HG02759 (cell line): ENCODE measurements around the gene STX5.
A peak's percentile ranks its signal among the peaks of the same experiment; 100 is the strongest.
"Not testable (repeated sequence)": the region's sequence is repeated elsewhere in the genome, so short reads cannot be mapped to it uniquely, and the experiment has no call there.

ENCODE experiments used
- ATAC-seq: cut with Tn5 transposase; IDR thresholded peaks from one replicate; pipeline ENCODE4 v1.9.1; 2021; ENCODE audit warnings: mild to moderate bottlenecking, moderate library complexity; ENCODE audit not compliant: unreplicated experiment

STX5 gene

DNA sequence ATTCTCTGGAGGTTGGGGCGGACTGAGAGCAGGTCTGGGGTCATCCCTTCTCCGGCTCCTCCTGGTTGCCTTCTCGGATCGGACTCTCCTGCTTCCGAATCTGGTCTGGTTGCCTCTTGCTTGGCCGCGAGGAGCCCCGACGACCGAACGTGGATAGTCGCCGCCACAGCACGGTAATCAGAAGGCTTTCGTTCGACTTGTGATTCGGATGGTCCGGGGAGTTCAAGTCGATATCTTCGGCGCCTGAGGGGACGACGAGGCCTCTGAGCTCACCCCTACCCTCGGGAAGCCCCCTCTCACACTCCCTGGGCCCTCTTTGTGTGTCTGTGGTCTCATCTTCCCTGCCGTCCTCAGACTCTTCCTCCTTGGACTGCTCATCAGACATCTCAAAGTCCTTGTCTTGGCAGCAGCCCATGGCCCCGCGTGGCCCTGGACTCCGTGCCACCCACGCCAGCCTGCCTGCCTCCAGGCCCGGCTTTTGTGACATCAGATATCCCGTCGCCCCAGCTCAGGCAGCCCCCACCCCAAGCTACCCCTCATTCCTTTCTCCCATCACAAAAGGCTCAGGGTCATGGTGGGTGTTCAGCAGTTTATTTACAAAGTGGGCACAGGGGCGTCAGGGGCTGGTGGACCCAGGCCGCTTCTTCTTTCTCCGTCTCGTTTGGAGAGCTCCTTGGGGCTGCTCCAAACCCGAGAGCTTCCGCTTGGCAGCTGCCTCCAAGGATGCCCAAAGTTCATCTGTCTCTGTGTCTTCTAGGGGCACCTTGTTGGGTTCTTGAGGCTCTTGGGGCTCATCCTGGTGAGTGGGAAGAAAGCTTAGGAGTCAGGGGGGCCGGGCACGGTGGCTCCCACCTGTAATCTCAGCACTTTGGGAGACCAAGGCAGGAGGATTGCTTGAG, 734 bp upstream of the STX5 start, which contains the start of gene TEX54:
TSS of gene TEX54 (minus strand) at position 506 of the 899 bp plus-strand sequence.
- peak; percentile 5 for ATAC-seq

DNA sequence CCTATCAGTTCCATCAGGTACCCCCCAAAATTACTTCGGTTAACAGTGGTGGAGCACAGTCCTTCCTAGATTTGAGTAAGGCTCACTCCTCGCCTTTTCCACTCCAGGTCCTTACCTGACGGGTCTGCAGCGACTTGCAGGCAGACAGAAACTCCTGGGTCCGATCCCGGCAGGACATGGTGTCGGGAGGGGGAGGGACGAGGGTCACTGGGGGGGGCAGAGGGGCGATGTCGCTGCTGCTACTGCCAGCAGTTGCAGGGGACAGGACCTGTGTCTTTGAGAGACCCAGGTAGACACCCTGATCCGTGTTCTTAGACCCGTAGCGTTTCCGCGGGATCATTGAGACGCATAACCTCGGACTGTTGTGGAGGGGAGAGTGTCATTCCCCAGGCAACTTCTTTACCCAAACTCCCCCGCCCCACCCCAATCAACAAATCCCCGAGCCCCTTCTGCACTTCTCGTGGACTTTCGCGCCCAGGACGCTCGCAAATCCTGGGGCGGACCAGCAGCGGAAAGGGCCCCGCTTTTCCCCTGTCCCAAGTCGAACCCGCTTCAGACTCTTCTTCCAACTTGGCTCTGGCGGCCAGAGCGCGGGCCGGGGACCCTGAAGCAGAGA, 839 bp downstream of the STX5 start:
- peak; percentile 15 for ATAC-seq

GRCh38 chr11:62828130-62828529, 3.7 kb downstream of the STX5 start:
- not testable (repeated sequence) for ATAC-seq

DNA sequence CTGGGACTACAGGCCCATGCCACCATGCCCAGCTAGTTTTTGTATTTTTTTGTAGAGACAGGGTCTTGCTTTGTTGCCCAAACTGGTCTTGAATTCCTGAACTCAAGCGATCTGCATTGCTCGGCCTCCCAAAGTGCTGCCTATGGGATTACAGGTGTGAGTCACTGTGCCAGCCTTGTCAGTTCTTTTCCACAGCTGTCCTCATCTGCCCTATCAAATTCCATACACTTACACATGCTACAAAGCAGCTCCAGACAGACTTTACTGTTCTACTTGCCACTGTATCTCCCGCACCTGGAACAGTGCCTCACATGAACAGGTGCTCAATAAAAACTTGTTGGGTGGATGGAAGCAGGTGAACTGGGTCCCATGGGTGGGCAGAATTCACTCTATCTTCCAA, 8.2 kb downstream of the STX5 start:
- ATAC-seq = no peak

- ATAC-seq = no peak
Observed at GRCh38 chr11:62817129-62817528, 14.7 kb downstream of the STX5 start.

DNA sequence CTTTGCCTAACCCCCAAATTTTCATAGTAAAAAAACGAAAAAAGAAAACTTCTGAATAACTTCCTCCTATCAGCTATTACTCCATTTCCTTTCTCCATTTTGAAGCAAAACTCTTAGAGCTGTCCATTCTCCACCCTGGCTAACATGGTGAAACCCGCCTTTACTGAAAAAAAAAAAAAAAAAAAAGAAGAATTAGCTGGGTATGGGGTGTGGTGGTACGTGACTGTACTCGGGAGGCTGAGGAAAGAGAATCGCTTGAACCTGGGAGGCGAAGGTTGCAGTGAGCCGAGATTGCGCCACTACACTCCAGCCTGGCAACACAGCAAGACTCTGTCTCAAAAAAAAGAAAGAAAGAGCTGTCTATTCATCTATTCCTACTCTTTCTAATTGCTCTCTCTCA, 15.3 kb downstream of the STX5 start:
- no peak for ATAC-seq

DNA sequence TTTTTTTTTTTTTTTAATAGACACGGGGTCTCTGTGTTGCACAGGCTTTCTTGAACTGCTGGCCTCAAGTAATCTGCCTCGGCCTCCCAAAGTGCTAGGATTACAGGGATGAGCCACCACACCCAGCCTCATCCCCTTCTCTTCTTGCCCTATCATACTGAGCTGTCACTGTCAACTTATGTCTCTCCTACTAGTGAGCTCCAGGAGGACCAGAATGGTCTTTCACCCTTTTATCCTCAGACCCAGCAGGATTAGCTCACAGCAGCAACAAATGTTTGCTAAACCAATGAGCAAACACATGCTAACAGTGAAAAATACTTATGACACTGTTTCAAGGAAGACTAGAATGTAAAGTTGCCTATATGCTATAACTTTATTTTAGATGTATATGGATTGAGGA, 20.2 kb downstream of the STX5 start:
- no peak for ATAC-seq

DNA sequence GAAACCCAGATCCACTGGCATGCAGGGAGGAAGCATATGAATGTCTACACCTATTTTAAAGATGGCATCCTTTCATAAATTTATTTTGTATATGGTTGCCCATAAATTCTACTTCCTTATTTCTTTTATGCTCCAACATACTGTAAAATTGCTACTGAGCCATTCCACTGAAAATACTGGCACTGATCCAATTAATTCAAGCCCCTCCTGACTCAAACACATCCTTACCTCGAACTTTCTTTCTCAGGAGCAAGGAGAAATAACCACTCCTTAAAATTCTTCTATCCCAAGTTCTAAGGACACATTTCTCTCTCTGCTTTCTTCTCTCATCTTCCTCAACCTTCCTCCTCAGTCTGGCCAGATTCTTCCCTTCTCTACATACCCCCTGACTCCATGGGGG, 21.1 kb downstream of the STX5 start:
- no peak for ATAC-seq

DNA sequence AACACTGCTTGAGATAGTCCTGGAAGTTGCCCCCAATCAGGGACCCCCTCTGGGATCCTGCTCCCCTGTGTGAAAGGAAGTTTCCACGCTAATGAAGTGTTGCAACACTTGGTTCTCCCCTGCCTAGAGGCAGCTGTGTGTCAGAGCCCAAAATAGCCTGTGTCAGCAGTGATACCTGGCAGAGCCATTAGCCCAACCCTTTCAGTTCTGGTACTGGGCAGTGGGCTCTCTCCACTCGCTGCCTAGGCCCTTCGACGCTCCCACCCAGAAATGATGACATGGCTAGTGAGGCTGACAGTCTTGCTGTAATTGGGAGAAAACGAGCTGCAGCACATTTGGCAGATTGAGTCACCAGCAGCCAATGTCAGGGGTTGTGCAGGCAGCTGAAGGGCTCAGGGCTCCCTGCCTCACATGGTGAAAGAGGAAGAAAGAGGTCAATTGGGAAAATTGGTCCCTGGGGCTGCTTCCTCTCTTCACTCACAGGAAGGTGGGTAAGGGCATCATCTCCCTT, 25.2 kb downstream of the STX5 start:
- no peak for ATAC-seq

- ATAC-seq = no peak
Observed at GRCh38 chr11:62805961-62806441, 25.9 kb downstream of the STX5 start.

GRCh38 chr11:62805076-62805892, 26.6 kb downstream of the STX5 start, which contains the start of gene NXF1:
Gene NXF1 (minus strand): TSS chr11:62805440. CDS start chr11:62805356, 84 bp downstream.
- ATAC-seq = peak; percentile 90

- ATAC-seq = no peak
Observed at GRCh38 chr11:62804310-62805075, 27.4 kb downstream of the STX5 start.

- no peak for ATAC-seq
Observed at GRCh38 chr11:62801071-62801470, 30.8 kb downstream of the STX5 start.

- no peak for ATAC-seq
Observed at GRCh38 chr11:62799486-62799885, 32.4 kb downstream of the STX5 start.

DNA sequence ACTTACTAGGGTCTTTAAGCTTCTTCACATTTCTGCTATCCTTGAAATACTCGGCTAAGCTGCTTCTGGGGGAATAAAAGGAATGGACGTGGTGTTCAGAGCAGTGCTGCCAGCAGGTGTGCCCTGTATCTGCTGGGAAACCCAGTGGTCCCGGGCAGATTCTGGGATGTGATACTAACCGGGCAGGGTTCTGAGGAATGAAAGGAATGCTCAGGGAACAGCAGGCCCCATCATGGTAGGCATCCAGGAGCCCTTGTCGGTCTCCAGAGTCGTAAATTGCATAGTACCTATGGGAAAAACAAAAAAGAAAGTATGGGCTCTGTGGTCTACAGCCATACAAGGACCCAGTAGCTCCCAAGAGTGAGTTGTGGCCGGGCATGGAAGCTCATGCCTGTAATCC, 35.6 kb downstream of the STX5 start:
- ATAC-seq = no peak

DNA sequence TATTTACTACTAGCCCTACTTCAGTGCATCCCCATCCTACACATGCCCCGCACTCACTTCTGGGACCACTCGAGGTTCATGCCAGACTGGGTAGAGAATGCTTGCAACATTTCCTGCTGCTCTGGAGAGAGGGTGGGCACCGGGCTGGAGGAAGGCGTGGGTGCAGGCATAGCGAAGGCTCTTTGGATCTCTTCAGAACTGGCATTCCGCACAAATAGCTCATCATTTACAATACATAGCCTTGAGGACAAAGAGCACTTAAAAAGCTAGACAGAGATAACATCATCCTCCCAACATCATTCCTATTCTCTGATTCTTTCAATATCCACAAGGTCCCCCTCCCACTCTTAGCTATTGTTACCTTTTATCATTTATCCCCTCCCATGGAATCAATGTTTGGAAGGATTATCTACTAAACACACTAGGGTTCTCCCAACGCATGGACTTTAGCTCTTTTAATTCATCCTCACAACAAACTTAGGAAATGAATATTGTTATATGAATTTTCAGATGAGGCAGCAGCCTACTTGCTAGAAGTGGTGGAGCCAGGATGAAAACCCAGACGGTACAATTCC, 37.6 kb downstream of the STX5 start:
- ATAC-seq = no peak

DNA sequence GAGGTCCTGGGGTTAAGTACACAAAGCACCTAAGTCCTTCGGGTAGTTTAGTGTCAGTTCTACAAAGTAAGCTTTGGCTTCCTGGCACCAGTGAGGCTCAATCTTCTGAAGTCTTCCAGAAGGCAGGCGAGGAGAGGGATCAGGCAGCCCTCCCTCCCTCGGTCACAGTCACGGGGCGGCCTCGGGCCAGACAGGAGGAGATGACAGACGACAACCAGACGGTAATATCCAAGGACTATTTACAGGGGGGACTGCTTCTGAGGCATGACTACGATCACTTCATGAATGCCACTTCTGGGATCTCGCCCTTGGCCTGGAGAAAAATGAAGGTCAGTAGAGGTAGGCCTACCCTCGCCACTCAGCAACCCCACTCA, 39.7 kb downstream of the STX5 start:
- ATAC-seq = no peak

DNA sequence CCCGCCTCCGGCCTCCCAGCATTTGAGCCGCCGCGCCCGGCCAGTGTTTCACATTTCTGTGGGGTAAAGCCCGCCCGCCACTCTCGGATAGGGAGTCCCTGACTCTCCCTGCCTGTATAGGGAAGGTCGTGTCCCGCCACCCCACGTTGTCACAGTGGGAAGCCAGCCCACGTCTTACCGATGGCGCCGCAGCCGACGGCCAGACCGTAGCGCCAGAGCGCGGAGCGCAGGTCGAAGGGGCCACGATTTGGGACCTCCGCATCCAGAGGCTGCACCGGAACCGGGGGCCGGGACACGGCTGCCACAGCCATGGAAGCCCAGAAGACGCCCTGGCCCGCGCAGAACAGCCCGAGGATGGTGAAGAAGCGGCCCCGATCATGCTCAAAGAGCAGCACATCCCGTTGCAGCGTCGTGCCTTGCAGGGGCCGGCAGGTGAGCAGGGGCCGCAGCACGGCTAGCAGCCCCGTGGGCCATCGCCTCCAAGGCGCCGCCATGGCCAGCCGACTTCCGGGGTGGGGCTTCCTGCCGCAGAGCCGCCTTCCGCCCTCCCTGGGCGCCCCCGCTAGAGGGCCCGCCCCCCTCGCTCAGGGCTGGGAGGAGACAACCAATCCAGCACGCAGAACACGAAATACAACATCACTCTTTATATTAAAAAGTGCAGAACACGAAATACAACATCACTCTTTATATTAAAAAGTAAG, 40.2 kb downstream of the STX5 start, which contains the start of gene TMEM223:
TSS of gene TMEM223 (minus strand) at position 506 of the 701 bp plus-strand sequence. CDS start at position 494, 12 bp downstream.
- peak; percentile 76 for ATAC-seq

- ATAC-seq = no peak
Observed at GRCh38 chr11:62789576-62789975, 42.3 kb downstream of the STX5 start.
